Upper lobe of left lung (tissue), 6 donors: Measurements from ENCODE around the gene FMC1. TPM values are rescaled to one million over a fixed set of nuclear protein-coding genes. Genes with fewer than 3 reads are reported as not detected.

Experiments
- ATAC-seq, 2 donors: fragments of 200-7000 bp; cut with Tn5 transposase; one replicate each; pipeline ENCODE4 v1.9.1; 2022; ENCODE audit warnings: mild to moderate bottlenecking in 2 of 2, moderate library complexity in 2 of 2; ENCODE audit not compliant: low FRiP score in 2 of 2
- DNase-seq, 2 donors: peaks; one replicate each; pipeline ENCODE4 v3.0.0-alpha.2; 2019 to 2020
- H3K27ac ChIP-seq, 4 donors: fragments of 200-600 bp; sonication (generic); one replicate each; pipeline ENCODE4 v1.5.1; 2016 to 2019
- H3K27me3 ChIP-seq, 4 donors: fragments of 200-600 bp; sonication (generic); one replicate each; pipeline ENCODE4 v1.5.1; 2017 to 2019
- H3K36me3 ChIP-seq, 4 donors: fragments of 200-600 bp; sonication (generic); one replicate each; pipeline ENCODE4 v1.5.1; 2016 to 2019
- H3K4me1 ChIP-seq, 4 donors: fragments of 200-600 bp; sonication (generic); one replicate each; pipeline ENCODE4 v1.5.1; 2018 to 2019
- H3K4me3 ChIP-seq, 4 donors: fragments of 200-600 bp; sonication (generic); one replicate each; pipeline ENCODE4 v1.5.1; 2017 to 2019; ENCODE audit warnings: mild to moderate bottlenecking in 2 of 4, moderate library complexity in 1 of 4
- H3K9me3 ChIP-seq, 4 donors: fragments of 200-600 bp; sonication (generic); one replicate each; pipeline ENCODE4 v1.5.1; 2018 to 2019
- EP300 ChIP-seq, 4 donors: sonication (generic); formaldehyde crosslinking; IDR thresholded peaks; one replicate each; pipeline ENCODE4 v1.5.1; 2017; ENCODE audit warnings: antibody characterized with exemption in 4 of 4, control low read depth in 2 of 4
- POLR2A ChIP-seq, 4 donors: fragments of 450-650 bp; IDR thresholded peaks; one replicate each; pipeline ENCODE4 v1.5.1; 2016 to 2017; ENCODE audit warnings: antibody characterized with exemption in 4 of 4, mild to moderate bottlenecking in 2 of 4
- POLR2AphosphoS5 ChIP-seq, 2 donors: sonication (generic); formaldehyde crosslinking; IDR thresholded peaks; one replicate each; pipeline ENCODE4 v1.5.1; 2017; ENCODE audit warnings: antibody characterized with exemption in 2 of 2
- WGBS, 2 donors: methylation state at CpG; one replicate each; pipeline ENCODE4 v1.1.5; 2017 to 2018; 5-methylcytosine and 5-hydroxymethylcytosine counted together
- total RNA-seq, 6 donors: library from RNA; depleted of rRNA in 4 of 6; stranded (reverse); fragments of >200 nt in 4 of 6; gene quantifications; one replicate each; pipeline versions ENCODE4 v1.1.0 to v1.2.1, GENCODE V29; 2016 to 2021
- TF ChIP-seq, protein P1 (sequence below), 6 experiments: fragments of 450-650 bp in 4 of 6; fragments of 200-600 bp in 2 of 6; sonication (generic) in 2 of 6; IDR thresholded peaks; one replicate each; pipeline ENCODE4 v1.5.1; 2016 to 2019; ENCODE audit warnings: antibody characterized with exemption in 6 of 6
- donor health status: DM: no; HTN: no; CAD: no; lungs with moderate emphysema.
- donor health status: DM: no; HTN: yes; CAD: no; lungs with severe emphysema.

FMC1 gene
- total RNA-seq, 6 donors from 2014 or later, result 2.1 to 19.7 (median 9.2) TPM

DNA sequence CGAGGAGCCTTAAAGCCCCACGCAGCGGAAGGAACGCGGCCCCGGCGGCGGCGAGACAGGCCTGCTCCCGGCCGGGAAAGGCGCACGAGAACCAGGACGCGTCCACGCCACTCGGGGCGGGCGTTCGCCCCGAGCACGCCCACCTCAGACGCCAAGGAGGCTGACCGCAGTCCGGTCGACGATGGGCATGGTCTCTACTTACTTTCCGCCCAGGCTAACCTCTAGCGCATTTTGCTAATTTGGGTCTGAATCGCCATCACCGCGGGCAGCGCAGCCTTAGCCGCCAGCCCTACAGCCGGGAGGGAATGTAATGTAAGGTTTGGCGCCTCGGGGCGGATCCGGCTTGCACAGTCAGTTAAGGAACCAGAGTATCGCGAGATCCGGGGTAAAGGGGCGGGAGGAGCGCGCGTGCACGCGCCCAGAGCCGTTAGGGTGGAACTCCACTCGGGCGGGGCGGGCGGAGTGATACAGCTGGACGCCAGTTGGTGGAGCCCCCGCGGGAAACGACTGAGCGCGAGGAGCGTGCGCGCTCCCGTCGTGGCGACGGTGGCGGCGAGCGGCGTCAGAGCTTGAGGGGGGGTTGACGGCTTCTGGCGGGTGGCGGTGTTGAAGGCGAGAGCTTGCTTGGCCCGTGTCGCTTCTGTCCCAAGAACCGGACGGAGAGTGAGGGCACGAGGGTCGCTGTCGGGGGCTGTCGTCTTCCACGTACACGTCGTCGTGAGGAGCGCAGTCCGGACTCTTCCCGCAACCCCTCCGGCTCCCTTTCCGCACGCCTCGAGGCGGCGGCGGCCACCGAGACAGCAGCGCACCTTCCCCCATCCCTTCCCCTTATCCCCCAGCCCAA, 18.5 kb downstream of the FMC1 start, which contains the start of gene LUC7L2:
LUC7L2 (plus strand) TSS at position 529 of the 844 bp plus-strand sequence. CDS start 368 bp downstream, outside the sequence.
- 0% methylated on average over 15 to 84 of the region's 98 CpGs for WGBS, 2 donors
- TF ChIP-seq EP300 (IDR thresholded peaks at IDR 0.05) (peak in 1 of 4 donors; percentile 1), POLR2A (IDR thresholded peaks at IDR 0.05) (peak; percentile 7 to 96 (median 92)), POLR2AphosphoS5 (IDR thresholded peaks at IDR 0.05) (peak; percentile 94 to 96)
- TF ChIP-seq, protein P1, sequence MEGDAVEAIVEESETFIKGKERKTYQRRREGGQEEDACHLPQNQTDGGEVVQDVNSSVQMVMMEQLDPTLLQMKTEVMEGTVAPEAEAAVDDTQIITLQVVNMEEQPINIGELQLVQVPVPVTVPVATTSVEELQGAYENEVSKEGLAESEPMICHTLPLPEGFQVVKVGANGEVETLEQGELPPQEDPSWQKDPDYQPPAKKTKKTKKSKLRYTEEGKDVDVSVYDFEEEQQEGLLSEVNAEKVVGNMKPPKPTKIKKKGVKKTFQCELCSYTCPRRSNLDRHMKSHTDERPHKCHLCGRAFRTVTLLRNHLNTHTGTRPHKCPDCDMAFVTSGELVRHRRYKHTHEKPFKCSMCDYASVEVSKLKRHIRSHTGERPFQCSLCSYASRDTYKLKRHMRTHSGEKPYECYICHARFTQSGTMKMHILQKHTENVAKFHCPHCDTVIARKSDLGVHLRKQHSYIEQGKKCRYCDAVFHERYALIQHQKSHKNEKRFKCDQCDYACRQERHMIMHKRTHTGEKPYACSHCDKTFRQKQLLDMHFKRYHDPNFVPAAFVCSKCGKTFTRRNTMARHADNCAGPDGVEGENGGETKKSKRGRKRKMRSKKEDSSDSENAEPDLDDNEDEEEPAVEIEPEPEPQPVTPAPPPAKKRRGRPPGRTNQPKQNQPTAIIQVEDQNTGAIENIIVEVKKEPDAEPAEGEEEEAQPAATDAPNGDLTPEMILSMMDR (IDR thresholded peaks at IDR 0.05), result peak in 2 of 6 experiments; percentile 31 to 43
- peak; percentile 98 to 99 for ATAC-seq
- H3K4me1 ChIP-seq, result peaks cover 14 to 43% (median 26%) of the 10 kb centered on the region in 4 donors
- peak within 1 kb of the TSS; percentile 72 to 91 (median 87) for H3K4me3 ChIP-seq
- H3K36me3 ChIP-seq, result no peaks in the 10 kb centered on the region
- no peaks in the 10 kb centered on the region for H3K9me3 ChIP-seq
- no peaks in the 10 kb centered on the region for H3K27me3 ChIP-seq
- H3K27ac ChIP-seq, result peak within 1 kb of the TSS; percentile 98 to 99 (median 99)
- DNase-seq, result peak; percentile 100

DNA sequence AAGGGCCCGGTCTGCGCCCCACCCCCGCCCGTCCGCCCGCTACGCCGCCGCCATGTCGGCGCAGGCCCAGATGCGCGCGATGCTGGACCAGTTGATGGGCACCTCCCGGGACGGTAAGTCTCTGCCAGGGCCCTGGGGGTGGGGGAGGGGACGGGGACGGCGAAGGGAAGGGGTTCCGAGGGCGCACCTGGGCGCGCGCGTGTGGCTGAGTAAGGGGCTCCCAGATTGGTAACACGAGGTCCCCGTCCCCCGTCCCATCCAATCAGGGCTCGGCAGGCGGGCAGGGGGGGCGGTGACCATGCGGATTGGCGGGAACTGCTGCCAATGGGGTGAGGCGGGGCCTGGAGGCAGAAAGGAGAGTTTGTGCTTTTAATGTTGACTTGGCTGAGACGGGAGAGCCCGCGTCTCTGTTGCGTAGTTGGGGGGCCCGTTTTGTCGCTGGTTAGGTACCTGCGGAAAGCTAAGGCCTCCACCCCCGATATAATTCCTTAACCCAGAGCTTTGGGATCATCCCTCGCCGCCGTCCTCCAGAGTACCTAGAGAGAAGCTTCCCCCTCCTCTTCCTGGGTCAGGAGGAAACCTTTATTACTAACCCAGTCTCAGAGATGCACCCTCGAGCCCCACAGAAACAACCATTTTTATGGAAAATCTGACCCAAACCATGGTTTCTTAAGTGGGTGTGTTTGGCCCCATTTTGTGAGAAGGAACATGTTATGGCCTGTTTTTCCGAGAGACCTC, 19.2 kb downstream of the FMC1 start:
- DNase-seq, result peak; percentile 96 to 98
- 0 to 1% methylated on average over 2 to 38 of the region's 47 CpGs for WGBS, 2 donors
- H3K4me3 ChIP-seq, result peak overlapping the region; percentile 52 to 90 (median 78)

DNA sequence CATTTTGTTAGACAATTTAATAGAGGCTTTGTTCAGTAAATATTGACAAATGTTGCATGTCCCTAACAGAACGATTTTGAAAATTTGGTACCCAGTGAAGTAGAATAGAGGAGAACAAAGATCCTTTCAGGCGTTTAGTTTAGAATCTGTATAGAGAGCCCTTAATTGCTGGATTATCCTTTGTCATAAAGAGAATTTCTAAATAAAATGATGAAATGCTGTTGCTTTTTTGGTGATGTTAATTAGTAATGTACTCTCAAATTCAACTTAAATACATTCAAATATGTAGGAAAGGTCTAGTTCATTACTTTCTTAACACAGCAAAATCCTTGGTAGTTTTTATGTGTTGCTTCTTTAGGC, 19.8 kb downstream of the FMC1 start:
- WGBS, 2 donors, result 2% methylated on average over 2 of the region's 2 CpGs
- H3K36me3 ChIP-seq, result no peaks in the 10 kb centered on the region
- no peak for DNase-seq
- TF ChIP-seq EP300 (IDR thresholded peaks at IDR 0.05), result no peak
- H3K27ac ChIP-seq, result peak overlapping the region; percentile 98 to 99 (median 99)
- no peak for ATAC-seq
- no peaks in the 10 kb centered on the region for H3K9me3 ChIP-seq
- H3K27me3 ChIP-seq, result no peaks in the 10 kb centered on the region
- H3K4me1 ChIP-seq, result peaks cover 14 to 51% (median 29%) of the 10 kb centered on the region in 4 donors
- H3K4me3 ChIP-seq, result peak overlapping the region; percentile 52 to 90 (median 78)

More for the DNA sequence above, 19.2 kb downstream of the FMC1 start:
- no peaks in the 10 kb centered on the region for H3K27me3 ChIP-seq
- ATAC-seq, result peak; percentile 94 to 95
- TF ChIP-seq POLR2AphosphoS5 (IDR thresholded peaks at IDR 0.05) (peak in 1 of 2 donors; percentile 81), EP300 (IDR thresholded peaks at IDR 0.05) (no peak), POLR2A (IDR thresholded peaks at IDR 0.05) (peak in 3 of 4 donors; percentile 18 to 89 (median 44))
- TF ChIP-seq, protein P1 (IDR thresholded peaks at IDR 0.05), result no peak
- peaks cover 14 to 45% (median 26%) of the 10 kb centered on the region in 4 donors for H3K4me1 ChIP-seq
- H3K9me3 ChIP-seq, result no peaks in the 10 kb centered on the region
- H3K27ac ChIP-seq, result peak overlapping the region; percentile 98 to 99 (median 99)
- no peaks in the 10 kb centered on the region for H3K36me3 ChIP-seq

DNA sequence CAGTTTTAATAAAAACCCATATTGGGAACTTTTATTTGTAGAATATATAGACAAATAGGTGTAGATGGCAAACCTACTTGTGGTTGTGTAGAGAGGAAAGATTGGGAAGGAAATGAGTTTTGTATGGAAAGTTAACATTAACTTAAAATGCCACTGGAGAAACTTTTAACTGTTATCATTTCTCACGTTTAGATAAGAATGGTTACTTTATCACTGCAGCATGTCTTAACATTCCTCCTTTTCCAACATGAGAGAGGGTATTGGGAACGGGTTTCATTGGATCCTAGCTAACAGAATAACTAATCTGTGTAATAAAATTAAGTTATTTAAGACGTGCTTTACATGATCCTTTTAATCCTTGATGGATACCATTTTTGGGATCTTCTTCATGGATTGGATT, 20.4 kb downstream of the FMC1 start:
- no peak for ATAC-seq
- TF ChIP-seq POLR2AphosphoS5 (IDR thresholded peaks at IDR 0.05) (no peak), EP300 (IDR thresholded peaks at IDR 0.05) (no peak), POLR2A (IDR thresholded peaks at IDR 0.05) (no peak)
- TF ChIP-seq, protein P1 (IDR thresholded peaks at IDR 0.05), result no peak
- Histone ChIP-seq H3K36me3 (peaks cover 0 to 4% (median 0%) of the 10 kb centered on the region in 4 donors), H3K27ac (peak overlapping the region in 1 of 4 donors; percentile 99), H3K4me1 (peaks cover 14 to 51% (median 29%) of the 10 kb centered on the region in 4 donors), H3K9me3 (no peaks in the 10 kb centered on the region), H3K4me3 (peak overlapping the region in 2 of 4 donors; percentile 72 to 84), H3K27me3 (no peaks in the 10 kb centered on the region)
- no peak for DNase-seq
- WGBS, 2 donors, result 26 to 33% methylated on average over 3 of the region's 3 CpGs

DNA sequence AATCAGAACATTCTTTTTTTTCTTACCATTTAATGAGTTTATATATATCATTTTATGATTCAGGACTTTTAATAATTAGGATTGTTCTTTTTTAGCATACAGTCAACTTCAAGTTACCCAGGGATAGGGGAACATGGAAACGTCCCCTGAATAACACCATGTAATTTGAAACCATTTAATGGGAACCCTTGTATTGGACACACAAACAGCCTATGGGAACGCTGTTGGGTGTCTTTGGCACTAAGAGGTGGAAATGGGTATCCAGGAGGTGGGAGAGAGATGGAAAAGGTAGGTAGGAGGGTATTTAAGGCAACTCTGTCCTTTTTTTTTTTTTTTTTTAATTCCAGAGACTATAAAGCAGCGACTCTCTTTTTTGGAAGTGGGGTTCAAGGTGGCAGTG, 21.2 kb downstream of the FMC1 start:
- H3K4me1 ChIP-seq, result peaks cover 14 to 55% (median 33%) of the 10 kb centered on the region in 4 donors
- H3K36me3 ChIP-seq, result peaks cover 0 to 7% (median 0%) of the 10 kb centered on the region in 4 donors
- no peaks in the 10 kb centered on the region for H3K27me3 ChIP-seq
- no peaks in the 10 kb centered on the region for H3K9me3 ChIP-seq
- DNase-seq (no peak), ATAC-seq (no peak)
- H3K4me3 ChIP-seq, result peak overlapping the region in 1 of 4 donors; percentile 84
- TF ChIP-seq, protein P1 (IDR thresholded peaks at IDR 0.05), result no peak
- TF ChIP-seq POLR2AphosphoS5 (IDR thresholded peaks at IDR 0.05) (no peak), POLR2A (IDR thresholded peaks at IDR 0.05) (no peak)
- no peak overlapping the region for H3K27ac ChIP-seq
- WGBS, 2 donors, result 52 to 56% methylated on average over 3 of the region's 3 CpGs
